ENCODE data around the gene IRS2. TPM values are rescaled to one million over a fixed set of nuclear protein-coding genes. Genes with fewer than 3 reads are reported as not detected.
A peak's percentile ranks its signal among the peaks of the same experiment; 100 is the strongest.

Gene IRS2
- total RNA-seq, 1 experiment from 2014 or later, result 9.2 TPM

- Histone ChIP-seq H3K27me3 (ENCODE audit: insufficient read depth, low read length) (no peaks in the 10 kb centered on the region; the same call in 1 of the 2 replicates), H3K27ac (ENCODE audit: low read depth, low read length) (no peak overlapping the region), H3K4me3 (replicated peaks in 1 of 2; ENCODE audit: low read depth in 1 of 2, low read length in 2 of 2) (no peak overlapping the region), H4K20me1 (ENCODE audit: insufficient read depth) (no peaks in the 10 kb centered on the region), H2AFZ (ENCODE audit: low read depth, low read length, poor library complexity, severe bottlenecking) (peak overlapping the region; percentile 50), H3K4me1 (ENCODE audit: control insufficient read depth in 1 of 2, insufficient read depth in 2 of 2, low read length in 2 of 2) (peaks cover 0 to 11% of the 10 kb centered on the region in 2 experiments; a peak in 2 of 4 replicates), H3K36me3 (ENCODE audit: control insufficient read depth in 1 of 2, insufficient read depth in 2 of 2, low read length in 2 of 2) (no peaks in the 10 kb centered on the region), H3K4me2 (ENCODE audit: low read length) (peak overlapping the region; percentile 42), H3K9me3 (ENCODE audit: control insufficient read depth in 1 of 2, insufficient read depth in 1 of 2, low read depth in 1 of 2, low read length in 2 of 2) (no peaks in the 10 kb centered on the region), H3K9me2 (ENCODE audit: insufficient read depth) (no peaks in the 10 kb centered on the region), H3K9ac (ENCODE audit: low read length) (no peak overlapping the region), H3K79me2 (ENCODE audit: insufficient read depth, low read length) (no peaks in the 10 kb centered on the region)
- ChIA-PET CTCF (no interaction called here), POLR2A (no interaction called here), RAD21 (ENCODE audit: low non-redundant PET in 1 of 2, low total read pairs in 2 of 2, uncharacterized antibody in 2 of 2, unreplicated experiment in 2 of 2) (no interaction called here)
- no peak for ATAC-seq
- intact Hi-C loops (cut with micrococcal nuclease), result loop anchor here (5.0 kb wide), 1 partner anchor 316 kb away; no protein-coding TSS in a partner anchor
- no peak for TF ChIP-seq TCF7L2 (IDR thresholded peaks at IDR 0.05; ENCODE audit: borderline replicate concordance, extremely low read depth, insufficient read depth, insufficient read length)
- TF ChIP-seq CTCF (IDR thresholded peaks at IDR 0.05 in 2 of 3, conservative IDR thresholded peaks at IDR 0.05 in 1 of 3; ENCODE audit: borderline replicate concordance in 1 of 3, insufficient read depth in 1 of 3, low read depth in 2 of 3, low read length in 2 of 3), result peak; percentile 50 to 65 (median 61); a peak in 5 of 6 replicates
- TF ChIP-seq EGR1 (IDR thresholded peaks at IDR 0.05; ENCODE audit: low read depth), result no peak
- no peak for TF ChIP-seq SIN3A (IDR thresholded peaks at IDR 0.05; ENCODE audit: low read depth)
- peak; percentile 75 for TF ChIP-seq RAD21 (IDR thresholded peaks at IDR 0.05; ENCODE audit: low read depth)
- no peak for TF ChIP-seq ZFX (IDR thresholded peaks at IDR 0.05)
- TF ChIP-seq MAX (IDR thresholded peaks at IDR 0.05), result 0 out of 2 replicates have a peak, but pooled peaks have one; percentile 19
- TF ChIP-seq ELF1 (IDR thresholded peaks at IDR 0.05; ENCODE audit: borderline replicate concordance, low read depth), result no peak
- no peak for TF ChIP-seq JUND (IDR thresholded peaks at IDR 0.05)
- no peak for TF ChIP-seq POLR2AphosphoS5 (IDR thresholded peaks at IDR 0.05; ENCODE audit: low read depth, low read length)
- BruUV-seq (replicated peaks), result no TSS peak
- no peak for DNase-seq (ENCODE audit: low read depth, low spot score)
Observed at GRCh38 chr13:109790942-109791605, 4.7 kb upstream of the IRS2 start.
